ENCODE measurements around the gene SPIN1. TPM values are rescaled to one million over a fixed set of nuclear protein-coding genes. Genes with fewer than 3 reads are reported as not detected.

Gene SPIN1
- total RNA-seq, 3 donors from 2014 or later = 51.5 to 98.7 (median 67.7) TPM

- DNase-seq = no peak
- no peaks in the 10 kb centered on the region for H3K4me1 ChIP-seq (ENCODE audit: low read depth)
- H3K4me3 ChIP-seq = no peak overlapping the region
- intact Hi-C loops (cut with DNase I, micrococcal nuclease) = no loop called here
- H3K36me3 ChIP-seq (ENCODE audit: low read depth) = peaks cover 3% of the 10 kb centered on the region
- no peak for ATAC-seq
- no peaks in the 10 kb centered on the region for H3K9me3 ChIP-seq
- TF ChIP-seq CTCF (IDR thresholded peaks at IDR 0.05) = no peak
Measured at GRCh38 chr9:88451160-88451559, 62.9 kb downstream of the SPIN1 start.

GRCh38 chr9:88458716-88459465, 70.6 kb downstream of the SPIN1 start:
- ATAC-seq (no peak), DNase-seq (no peak)
- intact Hi-C loops (cut with DNase I, micrococcal nuclease) = no loop called here
- no peaks in the 10 kb centered on the region for H3K9me3 ChIP-seq
- no peak overlapping the region for H3K4me3 ChIP-seq
- H3K4me1 ChIP-seq (ENCODE audit: low read depth) = no peaks in the 10 kb centered on the region
- H3K36me3 ChIP-seq (ENCODE audit: low read depth) = peaks cover 6% of the 10 kb centered on the region
- TF ChIP-seq CTCF (IDR thresholded peaks at IDR 0.05) = no peak

- no peak for ATAC-seq
- TF ChIP-seq CTCF (IDR thresholded peaks at IDR 0.05) = no peak
- no peak for DNase-seq
- Histone ChIP-seq H3K36me3 (ENCODE audit: low read depth) (peaks cover 6% of the 10 kb centered on the region), H3K9me3 (no peaks in the 10 kb centered on the region), H3K4me3 (no peak overlapping the region), H3K4me1 (ENCODE audit: low read depth) (no peaks in the 10 kb centered on the region)
- intact Hi-C loops (cut with DNase I, micrococcal nuclease) = no loop called here
Measured at GRCh38 chr9:88460587-88461332, 72.5 kb downstream of the SPIN1 start.

- no peak for TF ChIP-seq CTCF (IDR thresholded peaks at IDR 0.05)
- no peaks in the 10 kb centered on the region for H3K36me3 ChIP-seq (ENCODE audit: low read depth)
- H3K9me3 ChIP-seq = no peaks in the 10 kb centered on the region
- H3K4me1 ChIP-seq (ENCODE audit: low read depth) = no peaks in the 10 kb centered on the region
- ATAC-seq (no peak), DNase-seq (no peak)
- intact Hi-C loops (cut with DNase I, micrococcal nuclease) = no loop called here
- H3K4me3 ChIP-seq = no peak overlapping the region
Measured at GRCh38 chr9:88462191-88462590, 73.9 kb downstream of the SPIN1 start.

GRCh38 chr9:88464851-88465250, 76.6 kb downstream of the SPIN1 start:
- Histone ChIP-seq H3K9me3 (no peaks in the 10 kb centered on the region), H3K4me1 (ENCODE audit: low read depth) (no peaks in the 10 kb centered on the region), H3K36me3 (ENCODE audit: low read depth) (no peaks in the 10 kb centered on the region), H3K4me3 (no peak overlapping the region)
- intact Hi-C loops (cut with DNase I, micrococcal nuclease) = no loop called here
- ATAC-seq (no peak), DNase-seq (no peak)
- no peak for TF ChIP-seq CTCF (IDR thresholded peaks at IDR 0.05)

All from mucosa of descending colon (tissue), 3 donors.